Ishikawa (cell line): ENCODE results near the gene SEC24D.

Source experiments
- CEBPB ChIP-seq: IDR thresholded peaks from 2 replicates; pipeline ENCODE4 v1.6.1; 2012
- EGR1 ChIP-seq: IDR thresholded peaks from 2 replicates; pipeline ENCODE4 v1.6.1; 2012
- EP300 ChIP-seq: IDR thresholded peaks from 2 replicates; pipeline ENCODE4 v1.6.1; 2012; ENCODE audit warnings: borderline replicate concordance
- FOXM1 ChIP-seq: IDR thresholded peaks from 2 replicates; pipeline ENCODE4 v1.6.1; 2012; ENCODE audit warnings: low read depth, borderline replicate concordance
- RAD21 ChIP-seq: IDR thresholded peaks from 2 replicates; pipeline ENCODE4 v1.6.1; 2012; ENCODE audit warnings: low read depth
- REST ChIP-seq: IDR thresholded peaks from 2 replicates; pipeline ENCODE4 v1.6.1; 2012; ENCODE audit warnings: low read depth, mild to moderate bottlenecking
- TAF1 ChIP-seq: IDR thresholded peaks from 2 replicates; pipeline ENCODE4 v1.6.1; 2012; ENCODE audit warnings: low read depth, mild to moderate bottlenecking

- TF ChIP-seq REST: no peak
- TF ChIP-seq FOXM1: no peak
- no peak for TF ChIP-seq CEBPB
- TF ChIP-seq EGR1: no peak
- TF ChIP-seq EP300: no peak
- no peak for TF ChIP-seq RAD21
- TF ChIP-seq TAF1: no peak
Observed at GRCh38 chr4:118738090-118738489, 97.8 kb downstream of the SEC24D start.
